Activated CD4-positive, alpha-beta T cell treated with anti-CD3 and anti-CD28 coated beads, Interleukin-2, amount 50 U/mL, for 1 hour (primary cell): ENCODE data around the gene CZIB.

Experiments used
- DNase-seq: peaks from one replicate; pipeline ENCODE4 v3.0.0-alpha.2; 2020

CZIB gene

GRCh38 chr1:53220171-53220961, at the start of gene CZIB:
CZIB (minus strand) TSS chr1:53220634; CDS start chr1:53220575, 59 bp downstream.
- DNase-seq = peak; percentile 91

- DNase-seq = no peak
Observed at GRCh38 chr1:53270107-53270506, 49.7 kb upstream of the CZIB start.

GRCh38 chr1:53267761-53268160, 47.3 kb upstream of the CZIB start:
- no peak for DNase-seq

- DNase-seq = no peak
Observed at GRCh38 chr1:53266038-53266437, 45.6 kb upstream of the CZIB start.

GRCh38 chr1:53265581-53265980, 45.1 kb upstream of the CZIB start:
- DNase-seq = no peak

- DNase-seq = no peak
Observed at GRCh38 chr1:53264048-53264447, 43.6 kb upstream of the CZIB start.

- no peak for DNase-seq
Observed at GRCh38 chr1:53262000-53262399, 41.6 kb upstream of the CZIB start.

GRCh38 chr1:53260631-53261247, 40.3 kb upstream of the CZIB start:
- DNase-seq = no peak

GRCh38 chr1:53259932-53260331, 39.5 kb upstream of the CZIB start:
- no peak for DNase-seq

- DNase-seq = no peak
Observed at GRCh38 chr1:53258216-53258615, 37.8 kb upstream of the CZIB start.

- no peak for DNase-seq
Observed at GRCh38 chr1:53257454-53258081, 37.1 kb upstream of the CZIB start.

GRCh38 chr1:53256511-53257453, 36.3 kb upstream of the CZIB start:
- DNase-seq = no peak

- no peak for DNase-seq
Observed at GRCh38 chr1:53255031-53255430, 34.6 kb upstream of the CZIB start.

- no peak for DNase-seq
Observed at GRCh38 chr1:53254011-53254640, 33.7 kb upstream of the CZIB start.

GRCh38 chr1:53250325-53250724, 29.9 kb upstream of the CZIB start:
- no peak for DNase-seq

- no peak for DNase-seq
Observed at GRCh38 chr1:53249706-53250105, 29.3 kb upstream of the CZIB start.

GRCh38 chr1:53246261-53247134, 26.1 kb upstream of the CZIB start:
- DNase-seq = no peak

- DNase-seq = no peak
Observed at GRCh38 chr1:53244141-53244540, 23.7 kb upstream of the CZIB start.

- DNase-seq = no peak
Observed at GRCh38 chr1:53242381-53242780, 21.9 kb upstream of the CZIB start.

GRCh38 chr1:53241828-53242227, 21.4 kb upstream of the CZIB start:
- no peak for DNase-seq
